ENCODE results near the gene ZNFX1.
"Not testable (repeated sequence)": the region's sequence is repeated elsewhere in the genome, so short reads cannot be mapped to it uniquely, and the experiment has no call there.

- not testable (repeated sequence) for TF ChIP-seq CTCF, POLR2A (IDR thresholded peaks at IDR 0.05)
Observed at GRCh38 chr20:49192944-49193518, 84.8 kb downstream of the ZNFX1 start.
